Measurements from ENCODE around the gene BCL11A.

Gene BCL11A

GRCh38 chr2:60479226-60480088 is 74.0 kb downstream of the BCL11A start:
- DNase-seq = no peak
- in situ Hi-C loops (cut with MboI; ENCODE audit: low pct_unique_long_range_greater_than_20kb, low sequenced_read_pairs) = no loop called here

GRCh38 chr2:60478660-60479059 is 74.8 kb downstream of the BCL11A start:
- in situ Hi-C loops (cut with MboI; ENCODE audit: low pct_unique_long_range_greater_than_20kb, low sequenced_read_pairs) = no loop called here

GRCh38 chr2:60476206-60476954 is 77.1 kb downstream of the BCL11A start:
- in situ Hi-C loops (cut with MboI; ENCODE audit: low pct_unique_long_range_greater_than_20kb, low sequenced_read_pairs) = no loop called here
- no peak for DNase-seq

More at GRCh38 chr2:60478660-60479059, 74.8 kb downstream of the BCL11A start:
- DNase-seq = no peak

- in situ Hi-C loops (cut with MboI; ENCODE audit: low pct_unique_long_range_greater_than_20kb, low sequenced_read_pairs) = no loop called here
- no peak for DNase-seq
These were observed 78.2 kb downstream of the BCL11A start for GRCh38 chr2:60475123-60475830.

GRCh38 chr2:60474301-60474700 is 79.2 kb downstream of the BCL11A start:
- in situ Hi-C loops (cut with MboI; ENCODE audit: low pct_unique_long_range_greater_than_20kb, low sequenced_read_pairs) = no loop called here
- DNase-seq = no peak

- in situ Hi-C loops (cut with MboI; ENCODE audit: low pct_unique_long_range_greater_than_20kb, low sequenced_read_pairs) = no loop called here
- DNase-seq = no peak
These were observed 79.9 kb downstream of the BCL11A start for GRCh38 chr2:60473546-60473945.

GRCh38 chr2:60472663-60473289 is 80.7 kb downstream of the BCL11A start:
- DNase-seq = no peak
- in situ Hi-C loops (cut with MboI; ENCODE audit: low pct_unique_long_range_greater_than_20kb, low sequenced_read_pairs) = no loop called here

- in situ Hi-C loops (cut with MboI; ENCODE audit: low pct_unique_long_range_greater_than_20kb, low sequenced_read_pairs) = no loop called here
- DNase-seq = no peak
These were observed 81.4 kb downstream of the BCL11A start for GRCh38 chr2:60472041-60472440.

GRCh38 chr2:60470340-60470739 is 83.1 kb downstream of the BCL11A start:
- no peak for DNase-seq
- in situ Hi-C loops (cut with MboI; ENCODE audit: low pct_unique_long_range_greater_than_20kb, low sequenced_read_pairs) = no loop called here

GRCh38 chr2:60469536-60470317 is 83.7 kb downstream of the BCL11A start:
- no peak for DNase-seq
- in situ Hi-C loops (cut with MboI; ENCODE audit: low pct_unique_long_range_greater_than_20kb, low sequenced_read_pairs) = no loop called here

- no peak for DNase-seq
- in situ Hi-C loops (cut with MboI; ENCODE audit: low pct_unique_long_range_greater_than_20kb, low sequenced_read_pairs) = no loop called here
These were observed 84.9 kb downstream of the BCL11A start for GRCh38 chr2:60468382-60469085.

GRCh38 chr2:60466161-60466702 is 87.2 kb downstream of the BCL11A start:
- in situ Hi-C loops (cut with MboI; ENCODE audit: low pct_unique_long_range_greater_than_20kb, low sequenced_read_pairs) = no loop called here
- DNase-seq = no peak

- in situ Hi-C loops (cut with MboI; ENCODE audit: low pct_unique_long_range_greater_than_20kb, low sequenced_read_pairs) = no loop called here
- no peak for DNase-seq
These were observed 87.7 kb downstream of the BCL11A start for GRCh38 chr2:60465736-60466135.

GRCh38 chr2:60463249-60463648 is 90.2 kb downstream of the BCL11A start:
- no peak for DNase-seq
- in situ Hi-C loops (cut with MboI; ENCODE audit: low pct_unique_long_range_greater_than_20kb, low sequenced_read_pairs) = no loop called here

GRCh38 chr2:60461421-60462108 is 91.9 kb downstream of the BCL11A start:
- DNase-seq = no peak
- in situ Hi-C loops (cut with MboI; ENCODE audit: low pct_unique_long_range_greater_than_20kb, low sequenced_read_pairs) = no loop called here

- in situ Hi-C loops (cut with MboI; ENCODE audit: low pct_unique_long_range_greater_than_20kb, low sequenced_read_pairs) = no loop called here
- DNase-seq = no peak
These were observed 92.7 kb downstream of the BCL11A start for GRCh38 chr2:60460577-60461420.

Measured in KBM-7 (cell line).